ENCODE data around the gene ACVR1C. TPM values are rescaled to one million over a fixed set of nuclear protein-coding genes. Genes with fewer than 3 reads are reported as not detected.

ACVR1C gene
- total RNA-seq, 1 experiment from 2014 or later, result 0.40 TPM

DNA sequence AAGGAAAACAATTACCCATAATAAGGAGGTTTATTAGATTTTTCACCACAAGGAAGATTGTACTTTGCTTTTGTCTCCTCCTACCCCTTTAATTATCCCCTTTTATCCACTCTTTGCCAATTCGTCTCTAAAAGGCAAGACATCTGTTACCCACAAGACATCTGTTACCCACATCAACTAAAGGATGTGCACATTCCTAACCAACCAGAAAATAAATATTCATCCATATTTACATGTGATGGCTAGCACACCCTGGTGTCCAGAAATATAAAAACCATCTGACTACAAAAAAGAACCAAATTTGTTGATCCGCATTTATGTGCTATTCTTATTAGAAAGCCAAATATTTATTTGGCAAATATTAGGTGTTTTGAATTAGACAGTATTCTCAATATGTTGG lies 35.7 kb downstream of the ACVR1C start:
- H3K4me1 ChIP-seq (ENCODE audit: insufficient read depth, low read length), result no peaks in the 10 kb centered on the region
- no peaks in the 10 kb centered on the region for H4K20me1 ChIP-seq (ENCODE audit: low read length)
- H3K9me3 ChIP-seq (ENCODE audit: low read length), result no peaks in the 10 kb centered on the region
- DNase-seq (peak; percentile 57), ATAC-seq (peak; percentile 40)
- H3F3A ChIP-seq (ENCODE audit: low read length, unreplicated experiment), result no peaks in the 10 kb centered on the region
- TF ChIP-seq EZH2 (IDR thresholded peaks at IDR 0.05; ENCODE audit: low read length, unreplicated experiment), result no peak
- TF ChIP-seq, protein P1, sequence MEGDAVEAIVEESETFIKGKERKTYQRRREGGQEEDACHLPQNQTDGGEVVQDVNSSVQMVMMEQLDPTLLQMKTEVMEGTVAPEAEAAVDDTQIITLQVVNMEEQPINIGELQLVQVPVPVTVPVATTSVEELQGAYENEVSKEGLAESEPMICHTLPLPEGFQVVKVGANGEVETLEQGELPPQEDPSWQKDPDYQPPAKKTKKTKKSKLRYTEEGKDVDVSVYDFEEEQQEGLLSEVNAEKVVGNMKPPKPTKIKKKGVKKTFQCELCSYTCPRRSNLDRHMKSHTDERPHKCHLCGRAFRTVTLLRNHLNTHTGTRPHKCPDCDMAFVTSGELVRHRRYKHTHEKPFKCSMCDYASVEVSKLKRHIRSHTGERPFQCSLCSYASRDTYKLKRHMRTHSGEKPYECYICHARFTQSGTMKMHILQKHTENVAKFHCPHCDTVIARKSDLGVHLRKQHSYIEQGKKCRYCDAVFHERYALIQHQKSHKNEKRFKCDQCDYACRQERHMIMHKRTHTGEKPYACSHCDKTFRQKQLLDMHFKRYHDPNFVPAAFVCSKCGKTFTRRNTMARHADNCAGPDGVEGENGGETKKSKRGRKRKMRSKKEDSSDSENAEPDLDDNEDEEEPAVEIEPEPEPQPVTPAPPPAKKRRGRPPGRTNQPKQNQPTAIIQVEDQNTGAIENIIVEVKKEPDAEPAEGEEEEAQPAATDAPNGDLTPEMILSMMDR (conservative IDR thresholded peaks at IDR 0.05; ENCODE audit: low read depth, low read length), result peak; percentile 76
- peaks cover 50% of the 10 kb centered on the region for H3K27me3 ChIP-seq (ENCODE audit: low read length)
- H3K27ac ChIP-seq (ENCODE audit: low read length), result no peak overlapping the region
- H3K9ac ChIP-seq (ENCODE audit: low read length), result no peak overlapping the region
- no peak overlapping the region for H3K4me3 ChIP-seq (ENCODE audit: low read length)
- POLR2A ChIA-PET (ENCODE audit: unreplicated experiment), result no interaction called here
- intact Hi-C loops (cut with micrococcal nuclease), result loop anchor here (1.0 to 2.0 kb wide), 3 partner anchors 83 to 290 kb away; no protein-coding TSS in a partner anchor
- H3K36me3 ChIP-seq (ENCODE audit: low read depth, low read length), result no peaks in the 10 kb centered on the region
- no TSS peak for BruUV-seq (replicated peaks)
- CTCF ChIA-PET, result no interaction called here
- no peaks in the 10 kb centered on the region for H3K9me2 ChIP-seq (replicated peaks; ENCODE audit: low read length)
- no peak overlapping the region for H3K4me2 ChIP-seq (ENCODE audit: low read length)
- H3K79me2 ChIP-seq (ENCODE audit: low read length), result no peaks in the 10 kb centered on the region
- no peak overlapping the region for H2AFZ ChIP-seq (ENCODE audit: low read length)

DNA sequence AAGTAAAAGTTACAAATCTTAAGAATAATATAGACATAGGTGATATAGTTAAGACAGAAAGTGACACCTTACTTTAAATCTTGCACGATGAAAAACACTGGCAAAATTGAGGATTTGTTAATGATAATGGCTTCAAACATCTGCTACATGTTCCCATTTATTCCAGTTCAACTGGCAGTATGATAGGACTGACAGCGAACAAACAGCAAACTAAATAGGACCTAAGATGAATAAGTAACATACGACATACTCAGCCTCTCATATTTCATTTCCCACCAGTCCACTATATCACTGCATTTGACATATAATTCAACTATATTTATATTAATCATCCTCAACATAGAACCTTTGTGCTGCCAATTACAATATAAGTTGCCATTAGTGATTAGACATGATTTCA lies 36.3 kb downstream of the ACVR1C start:
- Histone ChIP-seq H3F3A (ENCODE audit: low read length, unreplicated experiment) (no peaks in the 10 kb centered on the region), H3K4me1 (ENCODE audit: insufficient read depth, low read length) (no peaks in the 10 kb centered on the region), H3K27me3 (ENCODE audit: low read length) (peaks cover 50% of the 10 kb centered on the region), H3K9me2 (replicated peaks; ENCODE audit: low read length) (no peaks in the 10 kb centered on the region), H3K4me2 (ENCODE audit: low read length) (no peak overlapping the region), H2AFZ (ENCODE audit: low read length) (no peak overlapping the region), H3K36me3 (ENCODE audit: low read depth, low read length) (no peaks in the 10 kb centered on the region), H3K9ac (ENCODE audit: low read length) (no peak overlapping the region), H3K4me3 (ENCODE audit: low read length) (no peak overlapping the region), H4K20me1 (ENCODE audit: low read length) (no peaks in the 10 kb centered on the region), H3K27ac (ENCODE audit: low read length) (no peak overlapping the region), H3K9me3 (ENCODE audit: low read length) (no peaks in the 10 kb centered on the region), H3K79me2 (ENCODE audit: low read length) (no peaks in the 10 kb centered on the region)
- ChIA-PET POLR2A (ENCODE audit: unreplicated experiment) (no interaction called here), CTCF (no interaction called here)
- BruUV-seq (replicated peaks), result no TSS peak
- ATAC-seq (no peak), DNase-seq (no peak)
- intact Hi-C loops (cut with micrococcal nuclease), result loop anchor here (2.0 kb wide), 1 partner anchor 290 kb away; no protein-coding TSS in a partner anchor
- no peak for TF ChIP-seq EZH2phosphoT487 (IDR thresholded peaks at IDR 0.05; ENCODE audit: borderline replicate concordance, low read length)
- no peak for TF ChIP-seq EZH2 (IDR thresholded peaks at IDR 0.05; ENCODE audit: low read length, unreplicated experiment)
- TF ChIP-seq, protein P1 (conservative IDR thresholded peaks at IDR 0.05; ENCODE audit: low read depth, low read length), result no peak

DNA sequence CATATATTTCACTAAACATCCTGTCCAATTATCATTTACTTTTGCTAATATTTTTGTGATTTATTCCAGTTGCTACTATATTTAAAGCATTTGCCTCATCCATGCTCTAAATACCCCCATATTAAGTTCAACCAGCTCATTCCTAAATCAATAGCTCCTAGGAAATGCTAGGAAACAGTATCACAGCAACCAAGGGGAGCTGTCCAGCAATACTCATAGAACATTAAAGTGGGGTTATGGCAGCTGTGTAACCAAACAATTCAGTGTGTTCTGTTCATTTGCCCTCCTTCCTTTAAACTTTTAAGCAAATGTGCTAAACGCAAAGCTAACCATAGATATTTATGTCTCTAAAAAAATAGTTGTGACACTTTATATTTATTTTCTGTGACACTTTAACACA lies 41.1 kb downstream of the ACVR1C start:
- Histone ChIP-seq H3K27ac (ENCODE audit: low read length) (no peak overlapping the region), H3K4me3 (ENCODE audit: low read length) (no peak overlapping the region), H3K9me3 (ENCODE audit: low read length) (no peaks in the 10 kb centered on the region), H3K4me1 (ENCODE audit: insufficient read depth, low read length) (no peaks in the 10 kb centered on the region), H3K9ac (ENCODE audit: low read length) (no peak overlapping the region), H4K20me1 (ENCODE audit: low read length) (no peaks in the 10 kb centered on the region), H3K27me3 (ENCODE audit: low read length) (peaks cover 19% of the 10 kb centered on the region), H3K4me2 (ENCODE audit: low read length) (no peak overlapping the region), H3F3A (ENCODE audit: low read length, unreplicated experiment) (no peaks in the 10 kb centered on the region), H3K79me2 (ENCODE audit: low read length) (no peaks in the 10 kb centered on the region), H3K9me2 (replicated peaks; ENCODE audit: low read length) (no peaks in the 10 kb centered on the region), H2AFZ (ENCODE audit: low read length) (no peak overlapping the region), H3K36me3 (ENCODE audit: low read depth, low read length) (no peaks in the 10 kb centered on the region)
- TF ChIP-seq EZH2phosphoT487 (IDR thresholded peaks at IDR 0.05; ENCODE audit: borderline replicate concordance, low read length) (no peak), EZH2 (IDR thresholded peaks at IDR 0.05; ENCODE audit: low read length, unreplicated experiment) (no peak)
- no TSS peak for BruUV-seq (replicated peaks)
- ChIA-PET POLR2A (ENCODE audit: unreplicated experiment) (no interaction called here), CTCF (no interaction called here)
- no peak for ATAC-seq
- intact Hi-C loops (cut with micrococcal nuclease), result no loop called here
- DNase-seq, result no peak
